Stomach (tissue), 4 donors: ENCODE measurements around the gene PTPN2.

Experiments used
- CTCF ChIP-seq, 7 experiments: fragments of 450-650 bp in 4 of 7; fragments of 200-600 bp in 3 of 7; sonication (generic) in 3 of 7; IDR thresholded peaks; one replicate each; pipeline ENCODE4 v1.5.1; 2016 to 2019; ENCODE audit warnings: antibody characterized with exemption in 7 of 7, control low read depth in 2 of 7, mild to moderate bottlenecking in 1 of 7
- EP300 ChIP-seq: sonication (generic); formaldehyde crosslinking; IDR thresholded peaks from one replicate; pipeline ENCODE4 v1.6.1; 2017; ENCODE audit warnings: antibody characterized with exemption
- POLR2A ChIP-seq, 4 donors: fragments of 450-650 bp; IDR thresholded peaks; one replicate each; pipeline ENCODE4 v1.6.1; 2016; ENCODE audit warnings: antibody characterized with exemption in 4 of 4, control low read depth in 2 of 4, mild to moderate bottlenecking in 1 of 4, moderate library complexity in 1 of 4

DNA sequence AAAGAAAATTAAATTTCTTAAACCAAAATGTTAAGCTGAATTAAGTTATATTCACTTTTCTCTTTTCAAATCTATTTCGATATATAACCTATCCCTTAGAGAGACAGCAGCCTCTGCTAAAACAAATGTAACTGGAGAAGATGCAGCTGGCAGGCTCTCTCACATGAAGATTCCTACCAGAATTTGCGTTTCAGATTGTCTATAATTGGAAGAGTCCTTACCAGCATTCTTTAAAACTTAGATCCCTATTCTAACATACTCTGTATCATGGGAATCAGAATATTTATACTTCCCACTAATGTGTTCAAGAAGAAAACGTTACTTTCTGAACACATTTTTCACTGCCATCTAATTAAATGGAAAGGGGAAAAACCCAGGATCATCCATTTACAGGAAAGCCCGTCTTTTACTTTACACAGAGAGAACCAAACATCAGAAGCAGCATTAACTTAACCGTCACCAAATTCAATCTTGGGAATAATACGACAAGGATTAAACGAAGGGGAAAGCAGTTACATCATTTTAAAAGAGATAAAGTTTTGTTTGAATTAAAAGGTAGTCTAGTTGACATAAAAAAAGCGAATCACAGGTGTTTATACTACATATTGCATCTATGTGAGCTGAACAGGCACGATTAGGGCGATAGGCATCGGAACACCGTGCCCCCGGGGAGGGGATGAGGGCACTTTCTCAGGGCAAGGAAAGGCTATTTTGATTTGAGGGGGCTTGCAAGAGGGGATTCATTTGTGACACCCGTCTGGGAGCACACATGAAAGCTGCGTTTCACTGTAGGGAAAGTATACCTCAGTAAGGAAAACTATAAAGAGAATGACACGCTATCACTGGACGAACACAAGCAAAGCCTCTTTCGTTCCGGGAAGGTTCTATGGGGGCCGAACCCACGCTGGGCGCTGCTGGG lies 1.3 kb downstream of the PTPN2 start:
- TF ChIP-seq CTCF (IDR thresholded peaks at IDR 0.05) (no peak), POLR2A (IDR thresholded peaks at IDR 0.05) (no peak), EP300 (no peak)
